HEK293T (cell line): ENCODE measurements around the gene HHAT.

Experiments used
- CTCF ChIA-PET: fragments of 350-600 bp; formaldehyde crosslinking; extraction: SDS; loops from one replicate; lab custom pipeline; 2021; ENCODE audit warnings: antibody characterized with exemption, inconsistent platforms; lab: Yijun Ruan, JAX
- POLR2A ChIA-PET: fragments of 350-600 bp; formaldehyde crosslinking; extraction: SDS; loops from one replicate; lab custom pipeline; 2020; ENCODE audit warnings: antibody characterized with exemption, inconsistent platforms; lab: Yijun Ruan, JAX
- DNase-seq: peaks from one replicate; pipeline ENCODE4 v3.0.0; 2012; ENCODE audit warnings: mixed read lengths; ENCODE audit errors: extremely low spot score
- ARNT ChIP-seq: fragments of 450-650 bp; IDR thresholded peaks from 2 replicates; pipeline ENCODE4 v1.6.1; 2017; ENCODE audit warnings: mild to moderate bottlenecking
- BHLHE40 ChIP-seq: fragments of 450-650 bp; IDR thresholded peaks from 2 replicates; pipeline ENCODE4 v1.6.1; 2016; ENCODE audit warnings: mild to moderate bottlenecking, moderate library complexity, borderline replicate concordance
- CTBP1 ChIP-seq: fragments of 450-650 bp; IDR thresholded peaks from 2 replicates; pipeline ENCODE4 v1.6.1; 2016; ENCODE audit warnings: borderline replicate concordance
- ELF4 ChIP-seq: fragments of 450-650 bp; IDR thresholded peaks from 2 replicates; pipeline ENCODE4 v1.6.1; 2017; ENCODE audit warnings: antibody characterized with exemption
- FOXA1 ChIP-seq: fragments of 450-650 bp; IDR thresholded peaks from 2 replicates; pipeline ENCODE4 v1.6.1; 2016; ENCODE audit warnings: mild to moderate bottlenecking
- FOXK2 ChIP-seq: fragments of 450-650 bp; IDR thresholded peaks from 2 replicates; pipeline ENCODE4 v1.6.1; 2016; ENCODE audit warnings: mild to moderate bottlenecking
- FOXM1 ChIP-seq: fragments of 450-650 bp; IDR thresholded peaks from 2 replicates; pipeline ENCODE4 v1.6.1; 2017; ENCODE audit warnings: mild to moderate bottlenecking, borderline replicate concordance
- HDGF ChIP-seq: fragments of 450-650 bp; IDR thresholded peaks from 2 replicates; pipeline ENCODE4 v1.6.1; 2017; ENCODE audit warnings: antibody characterized with exemption, borderline replicate concordance
- L3MBTL2 ChIP-seq: fragments of 450-650 bp; conservative IDR thresholded peaks from 2 replicates; pipeline ENCODE4 v1.6.1; 2016; ENCODE audit warnings: mild to moderate bottlenecking
- LEF1 ChIP-seq: fragments of 450-650 bp; IDR thresholded peaks from 2 replicates; pipeline ENCODE4 v1.6.1; 2017; ENCODE audit warnings: mild to moderate bottlenecking, borderline replicate concordance
- NFRKB ChIP-seq: fragments of 450-650 bp; IDR thresholded peaks from 2 replicates; pipeline ENCODE4 v1.6.1; 2016; ENCODE audit warnings: mild to moderate bottlenecking, moderate library complexity
- SP1 ChIP-seq: fragments of 450-650 bp; IDR thresholded peaks from 2 replicates; pipeline ENCODE4 v1.6.1; 2017
- SUZ12 ChIP-seq: fragments of 450-650 bp; IDR thresholded peaks from 2 replicates; pipeline ENCODE4 v1.6.1; 2016; ENCODE audit warnings: mild to moderate bottlenecking
- TARDBP ChIP-seq: fragments of 450-650 bp; IDR thresholded peaks from 2 replicates; pipeline ENCODE4 v1.6.1; 2016
- ZNF384 ChIP-seq: fragments of 450-650 bp; IDR thresholded peaks from 2 replicates; pipeline ENCODE4 v1.6.1; 2016
- TF ChIP-seq, protein P1 (sequence below): fragments of 450-650 bp; IDR thresholded peaks from 2 replicates; pipeline ENCODE4 v1.6.1; 2016

HHAT gene

DNA sequence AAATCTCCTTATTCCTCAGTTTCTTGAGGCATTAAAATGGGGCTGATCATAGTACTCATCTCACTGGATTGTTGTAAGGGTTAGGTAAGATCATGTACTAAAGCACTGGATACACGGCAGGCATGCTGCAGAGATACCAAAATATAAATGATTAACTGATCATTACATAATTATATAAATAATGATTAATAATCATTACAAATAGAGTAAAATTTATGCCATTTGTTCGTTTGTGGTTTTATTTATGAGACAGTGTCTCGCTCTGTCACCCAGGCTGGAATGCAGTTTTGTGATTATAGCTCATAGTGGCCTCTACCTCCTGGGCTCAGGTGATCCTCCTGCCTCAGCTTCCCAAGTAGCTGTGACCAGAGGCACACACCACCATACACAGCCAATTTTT is 140.7 kb downstream of the HHAT start:
- TF ChIP-seq FOXA1 (no peak), FOXM1 (no peak), BHLHE40 (no peak), TARDBP (no peak), ZNF384 (no peak), LEF1 (no peak), HDGF (no peak), L3MBTL2 (no peak), SP1 (no peak), ARNT (no peak), SUZ12 (no peak), FOXK2 (no peak), CTBP1 (no peak), ELF4 (no peak), NFRKB (no peak)
- TF ChIP-seq, protein P1, sequence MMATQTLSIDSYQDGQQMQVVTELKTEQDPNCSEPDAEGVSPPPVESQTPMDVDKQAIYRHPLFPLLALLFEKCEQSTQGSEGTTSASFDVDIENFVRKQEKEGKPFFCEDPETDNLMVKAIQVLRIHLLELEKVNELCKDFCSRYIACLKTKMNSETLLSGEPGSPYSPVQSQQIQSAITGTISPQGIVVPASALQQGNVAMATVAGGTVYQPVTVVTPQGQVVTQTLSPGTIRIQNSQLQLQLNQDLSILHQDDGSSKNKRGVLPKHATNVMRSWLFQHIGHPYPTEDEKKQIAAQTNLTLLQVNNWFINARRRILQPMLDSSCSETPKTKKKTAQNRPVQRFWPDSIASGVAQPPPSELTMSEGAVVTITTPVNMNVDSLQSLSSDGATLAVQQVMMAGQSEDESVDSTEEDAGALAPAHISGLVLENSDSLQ = no peak
- POLR2A ChIA-PET = no interaction called here
- no peak for DNase-seq
- CTCF ChIA-PET = no interaction called here

GRCh38 chr1:210475321-210475720 is 146.6 kb downstream of the HHAT start:
- ChIA-PET POLR2A (no interaction called here), CTCF (no interaction called here)
- no peak for DNase-seq
- no peak for TF ChIP-seq FOXK2
- TF ChIP-seq BHLHE40 = no peak
- TF ChIP-seq HDGF = no peak
- no peak for TF ChIP-seq NFRKB
- TF ChIP-seq CTBP1 = no peak
- no peak for TF ChIP-seq TARDBP
- TF ChIP-seq, protein P1 = no peak
- TF ChIP-seq ELF4 = no peak

DNA sequence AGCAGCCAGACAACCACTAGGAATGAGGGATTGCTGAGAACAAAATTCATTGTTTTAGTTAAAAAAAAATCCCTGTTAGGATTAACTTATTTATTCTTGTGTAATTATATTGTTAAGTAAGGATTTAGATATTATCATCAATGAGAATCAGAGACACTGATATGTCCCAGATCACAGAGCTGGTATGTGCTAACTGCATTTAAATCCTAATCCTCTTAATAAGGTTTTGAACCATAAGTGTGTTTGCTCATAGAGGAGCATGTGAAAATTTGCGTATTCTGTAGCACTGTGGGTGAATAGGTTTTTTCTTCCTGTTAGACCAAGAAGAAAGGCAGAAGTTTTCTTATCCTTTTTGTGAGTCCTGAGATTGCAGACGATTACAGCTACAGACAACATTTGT is 147.1 kb downstream of the HHAT start:
- TF ChIP-seq NFRKB = no peak
- no peak for TF ChIP-seq ARNT
- no peak for TF ChIP-seq FOXK2
- no peak for TF ChIP-seq TARDBP
- TF ChIP-seq ZNF384 = no peak
- TF ChIP-seq ELF4 = no peak
- TF ChIP-seq FOXA1 = no peak
- TF ChIP-seq, protein P1 = no peak
- DNase-seq = no peak
- CTCF ChIA-PET = no interaction called here
- POLR2A ChIA-PET = no interaction called here

DNA sequence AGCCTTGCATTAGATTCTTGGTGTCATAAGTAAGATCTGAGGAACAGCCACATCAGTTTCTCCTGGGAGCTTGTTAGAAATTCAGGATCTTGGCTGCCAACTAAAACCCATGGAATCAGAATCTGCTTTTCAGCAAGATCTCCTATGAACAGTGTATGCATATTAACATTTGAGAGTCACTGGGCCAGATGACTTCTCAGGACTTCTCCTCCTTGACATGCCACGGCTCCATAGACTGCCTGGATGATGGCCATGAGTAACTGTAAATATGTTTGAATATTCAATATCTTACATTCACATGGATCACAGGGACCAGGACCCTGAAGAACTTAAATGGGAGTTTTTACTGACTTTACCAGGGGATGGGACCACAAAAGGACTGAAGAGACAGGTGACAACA is 148.0 kb downstream of the HHAT start:
- POLR2A ChIA-PET = no interaction called here
- CTCF ChIA-PET = no interaction called here
- no peak for TF ChIP-seq SUZ12
- no peak for TF ChIP-seq FOXM1
- no peak for TF ChIP-seq TARDBP
- no peak for TF ChIP-seq SP1
- TF ChIP-seq BHLHE40 = no peak
- TF ChIP-seq, protein P1 = no peak
- no peak for TF ChIP-seq FOXA1
- no peak for TF ChIP-seq ARNT
- DNase-seq = no peak

- DNase-seq = no peak
- POLR2A ChIA-PET = no interaction called here
- TF ChIP-seq SUZ12 = no peak
- TF ChIP-seq, protein P1 = no peak
- no peak for TF ChIP-seq HDGF
- no peak for TF ChIP-seq TARDBP
- TF ChIP-seq ZNF384 = no peak
- TF ChIP-seq ARNT = no peak
- TF ChIP-seq LEF1 = no peak
- TF ChIP-seq SP1 = no peak
- TF ChIP-seq L3MBTL2 = no peak
- TF ChIP-seq FOXK2 = no peak
- no peak for TF ChIP-seq CTBP1
- TF ChIP-seq NFRKB = no peak
- TF ChIP-seq FOXM1 = no peak
- no peak for TF ChIP-seq FOXA1
- no peak for TF ChIP-seq BHLHE40
- TF ChIP-seq ELF4 = no peak
- CTCF ChIA-PET = no interaction called here
These were observed 148.7 kb downstream of the HHAT start for GRCh38 chr1:210477328-210477924.
